AG10803 (cell line): ENCODE measurements around the gene NEK1.

Experiments
- DNase-seq: peaks from one replicate; pipeline ENCODE4 v3.0.0; 2010; ENCODE audit warnings: low read depth
- H3K4me3 ChIP-seq: 2 replicates; pipeline ENCODE4 v1.5.1; 2011; ENCODE audit warnings: mild to moderate bottlenecking, low read length, control low read depth
- TF ChIP-seq, protein P1 (sequence below): conservative IDR thresholded peaks from 2 replicates; pipeline ENCODE4 v1.5.1; 2011; ENCODE audit warnings: mild to moderate bottlenecking, low read length, control low read depth, inconsistent platforms

NEK1 gene, protein sequence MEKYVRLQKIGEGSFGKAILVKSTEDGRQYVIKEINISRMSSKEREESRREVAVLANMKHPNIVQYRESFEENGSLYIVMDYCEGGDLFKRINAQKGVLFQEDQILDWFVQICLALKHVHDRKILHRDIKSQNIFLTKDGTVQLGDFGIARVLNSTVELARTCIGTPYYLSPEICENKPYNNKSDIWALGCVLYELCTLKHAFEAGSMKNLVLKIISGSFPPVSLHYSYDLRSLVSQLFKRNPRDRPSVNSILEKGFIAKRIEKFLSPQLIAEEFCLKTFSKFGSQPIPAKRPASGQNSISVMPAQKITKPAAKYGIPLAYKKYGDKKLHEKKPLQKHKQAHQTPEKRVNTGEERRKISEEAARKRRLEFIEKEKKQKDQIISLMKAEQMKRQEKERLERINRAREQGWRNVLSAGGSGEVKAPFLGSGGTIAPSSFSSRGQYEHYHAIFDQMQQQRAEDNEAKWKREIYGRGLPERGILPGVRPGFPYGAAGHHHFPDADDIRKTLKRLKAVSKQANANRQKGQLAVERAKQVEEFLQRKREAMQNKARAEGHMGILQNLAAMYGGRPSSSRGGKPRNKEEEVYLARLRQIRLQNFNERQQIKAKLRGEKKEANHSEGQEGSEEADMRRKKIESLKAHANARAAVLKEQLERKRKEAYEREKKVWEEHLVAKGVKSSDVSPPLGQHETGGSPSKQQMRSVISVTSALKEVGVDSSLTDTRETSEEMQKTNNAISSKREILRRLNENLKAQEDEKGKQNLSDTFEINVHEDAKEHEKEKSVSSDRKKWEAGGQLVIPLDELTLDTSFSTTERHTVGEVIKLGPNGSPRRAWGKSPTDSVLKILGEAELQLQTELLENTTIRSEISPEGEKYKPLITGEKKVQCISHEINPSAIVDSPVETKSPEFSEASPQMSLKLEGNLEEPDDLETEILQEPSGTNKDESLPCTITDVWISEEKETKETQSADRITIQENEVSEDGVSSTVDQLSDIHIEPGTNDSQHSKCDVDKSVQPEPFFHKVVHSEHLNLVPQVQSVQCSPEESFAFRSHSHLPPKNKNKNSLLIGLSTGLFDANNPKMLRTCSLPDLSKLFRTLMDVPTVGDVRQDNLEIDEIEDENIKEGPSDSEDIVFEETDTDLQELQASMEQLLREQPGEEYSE (N-terminal part only)

DNA sequence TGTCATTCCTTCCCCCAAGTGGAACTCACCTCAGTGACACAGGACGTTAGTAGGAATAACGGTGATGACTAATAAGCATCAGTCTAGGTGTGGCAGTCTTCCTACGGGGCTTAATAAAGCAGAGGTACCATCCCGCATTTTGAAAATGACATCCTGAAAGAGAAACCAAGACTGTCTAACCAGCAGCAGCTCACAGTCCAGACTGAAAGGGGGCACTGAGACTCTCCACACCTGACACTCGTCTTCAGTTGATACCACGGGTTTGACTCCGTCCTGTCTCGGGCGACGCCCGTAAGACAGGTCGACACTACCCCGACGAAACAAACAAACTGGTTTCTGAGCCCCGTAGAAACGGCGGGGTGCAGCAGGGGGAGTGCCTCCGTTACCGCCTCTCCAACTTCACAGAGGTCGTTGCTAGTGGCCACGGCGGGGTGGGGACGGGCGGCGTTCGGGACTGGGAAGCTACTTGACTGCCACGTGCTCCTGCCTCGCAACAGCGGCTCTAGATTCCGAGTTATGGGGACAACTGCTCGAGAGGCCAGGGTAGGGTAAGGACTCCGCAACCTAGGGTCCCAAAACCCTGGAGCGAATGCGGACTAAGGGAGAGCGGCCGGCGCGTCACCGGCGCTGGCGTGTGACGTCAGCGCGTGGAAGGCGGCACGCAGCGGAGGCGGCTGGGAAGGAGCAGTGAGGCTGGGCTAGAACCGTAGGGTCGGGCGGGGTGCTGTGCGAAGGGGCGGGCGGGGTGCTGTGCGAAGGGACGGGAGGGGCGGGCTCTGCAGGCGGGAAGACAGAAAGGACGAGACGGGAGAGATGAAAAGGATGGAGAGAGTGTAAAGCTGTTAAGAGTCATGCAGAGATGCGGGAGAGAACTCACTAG, at the start of gene NEK1:
TSS of gene NEK1 (minus strand) at position 593 of the 880 bp plus-strand sequence. CDS start 9,953 bp downstream, outside the sequence.
- peak within 1 kb of the TSS; percentile 93 for H3K4me3 ChIP-seq
- DNase-seq, result peak; percentile 82
- TF ChIP-seq, protein P1, sequence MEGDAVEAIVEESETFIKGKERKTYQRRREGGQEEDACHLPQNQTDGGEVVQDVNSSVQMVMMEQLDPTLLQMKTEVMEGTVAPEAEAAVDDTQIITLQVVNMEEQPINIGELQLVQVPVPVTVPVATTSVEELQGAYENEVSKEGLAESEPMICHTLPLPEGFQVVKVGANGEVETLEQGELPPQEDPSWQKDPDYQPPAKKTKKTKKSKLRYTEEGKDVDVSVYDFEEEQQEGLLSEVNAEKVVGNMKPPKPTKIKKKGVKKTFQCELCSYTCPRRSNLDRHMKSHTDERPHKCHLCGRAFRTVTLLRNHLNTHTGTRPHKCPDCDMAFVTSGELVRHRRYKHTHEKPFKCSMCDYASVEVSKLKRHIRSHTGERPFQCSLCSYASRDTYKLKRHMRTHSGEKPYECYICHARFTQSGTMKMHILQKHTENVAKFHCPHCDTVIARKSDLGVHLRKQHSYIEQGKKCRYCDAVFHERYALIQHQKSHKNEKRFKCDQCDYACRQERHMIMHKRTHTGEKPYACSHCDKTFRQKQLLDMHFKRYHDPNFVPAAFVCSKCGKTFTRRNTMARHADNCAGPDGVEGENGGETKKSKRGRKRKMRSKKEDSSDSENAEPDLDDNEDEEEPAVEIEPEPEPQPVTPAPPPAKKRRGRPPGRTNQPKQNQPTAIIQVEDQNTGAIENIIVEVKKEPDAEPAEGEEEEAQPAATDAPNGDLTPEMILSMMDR, result peak; percentile 5; the same call in 1 of the 2 replicates

DNA sequence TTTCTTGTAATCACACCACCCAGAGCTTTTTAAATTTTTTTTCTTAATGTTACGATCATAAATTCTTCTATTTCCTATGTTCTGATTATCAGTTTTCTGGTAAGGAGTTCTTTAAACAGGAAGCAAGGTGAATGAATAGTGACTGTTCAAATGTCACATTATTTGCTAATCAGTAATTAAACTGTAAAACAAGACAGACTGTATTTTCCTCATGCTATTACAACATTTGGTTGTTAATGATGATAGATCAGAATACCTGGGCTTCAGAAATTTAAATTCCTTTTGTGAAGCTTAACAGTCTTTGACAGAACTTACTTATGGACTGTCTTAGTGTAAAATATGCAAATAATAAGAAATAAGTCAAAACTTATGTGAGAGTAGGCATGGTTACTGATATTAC, 49.4 kb upstream of the NEK1 start:
- H3K4me3 ChIP-seq, result no peak overlapping the region
- no peak for DNase-seq
- TF ChIP-seq, protein P1, result no peak

DNA sequence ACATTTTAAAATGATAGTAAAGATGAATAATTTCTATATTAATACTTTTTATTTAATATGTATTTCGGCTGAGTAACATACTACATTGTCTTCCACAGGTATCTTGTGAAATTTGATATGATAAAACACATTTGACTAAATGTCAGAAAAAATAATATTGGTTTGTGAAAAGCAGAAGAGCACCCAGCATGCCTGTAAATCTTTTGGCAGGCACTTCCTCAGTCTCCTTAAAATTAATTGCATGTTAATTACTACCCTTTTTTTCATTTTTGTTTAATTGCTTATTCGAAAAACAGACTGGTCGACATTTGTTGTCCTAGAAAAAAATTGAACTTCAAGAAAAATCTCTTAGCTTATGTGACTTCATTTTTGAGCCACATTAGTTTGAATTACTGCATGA, 48.5 kb upstream of the NEK1 start:
- H3K4me3 ChIP-seq, result peak overlapping the region; percentile 60
- TF ChIP-seq, protein P1, result no peak
- DNase-seq, result no peak

DNA sequence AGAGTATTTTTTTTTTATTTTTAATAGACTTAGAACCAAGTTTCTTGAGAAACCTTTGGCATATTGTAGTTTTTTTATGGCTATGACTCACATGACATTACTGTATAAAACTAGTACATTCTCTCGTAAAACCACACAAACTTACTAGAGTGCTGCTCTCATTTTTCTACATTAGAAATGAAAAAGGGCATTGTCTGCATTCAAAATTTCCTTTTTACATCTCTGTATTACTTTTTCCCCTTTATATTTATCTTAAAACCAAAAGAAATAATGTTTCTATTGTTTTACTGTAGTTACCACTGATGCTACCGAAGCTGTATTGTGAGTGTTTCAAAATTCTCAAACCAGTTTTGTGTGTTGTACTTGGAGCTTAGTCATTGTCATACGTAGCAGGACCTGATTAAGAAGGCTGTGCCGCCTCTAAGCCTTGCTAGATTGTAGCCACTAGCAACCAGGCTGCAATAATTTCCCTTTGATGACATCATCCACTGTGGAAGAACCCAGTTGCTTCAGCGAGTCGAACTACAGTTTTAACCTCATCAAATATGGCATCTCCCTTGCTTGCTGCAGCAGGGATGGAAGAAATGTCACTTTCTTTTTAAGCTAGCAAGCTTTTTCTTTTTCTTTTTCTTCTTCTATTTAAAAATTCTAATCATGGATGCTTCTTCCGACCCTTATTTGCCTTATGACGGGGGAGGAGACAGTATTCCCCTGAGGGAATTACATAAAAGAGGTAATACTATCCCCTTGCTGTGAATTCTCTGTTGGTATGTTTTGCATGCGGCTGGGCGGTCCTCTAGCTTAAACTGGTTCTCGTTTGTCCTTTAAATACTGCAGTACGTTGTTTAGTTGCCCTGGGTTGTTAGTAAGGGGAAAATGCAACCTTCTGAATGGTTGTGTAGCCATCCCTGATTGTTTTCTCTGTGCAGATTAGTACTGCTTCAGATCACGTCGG, 47.6 kb upstream of the NEK1 start:
- TF ChIP-seq, protein P1, result no peak
- peak overlapping the region; percentile 60 for H3K4me3 ChIP-seq
- peak; percentile 97 for DNase-seq

DNA sequence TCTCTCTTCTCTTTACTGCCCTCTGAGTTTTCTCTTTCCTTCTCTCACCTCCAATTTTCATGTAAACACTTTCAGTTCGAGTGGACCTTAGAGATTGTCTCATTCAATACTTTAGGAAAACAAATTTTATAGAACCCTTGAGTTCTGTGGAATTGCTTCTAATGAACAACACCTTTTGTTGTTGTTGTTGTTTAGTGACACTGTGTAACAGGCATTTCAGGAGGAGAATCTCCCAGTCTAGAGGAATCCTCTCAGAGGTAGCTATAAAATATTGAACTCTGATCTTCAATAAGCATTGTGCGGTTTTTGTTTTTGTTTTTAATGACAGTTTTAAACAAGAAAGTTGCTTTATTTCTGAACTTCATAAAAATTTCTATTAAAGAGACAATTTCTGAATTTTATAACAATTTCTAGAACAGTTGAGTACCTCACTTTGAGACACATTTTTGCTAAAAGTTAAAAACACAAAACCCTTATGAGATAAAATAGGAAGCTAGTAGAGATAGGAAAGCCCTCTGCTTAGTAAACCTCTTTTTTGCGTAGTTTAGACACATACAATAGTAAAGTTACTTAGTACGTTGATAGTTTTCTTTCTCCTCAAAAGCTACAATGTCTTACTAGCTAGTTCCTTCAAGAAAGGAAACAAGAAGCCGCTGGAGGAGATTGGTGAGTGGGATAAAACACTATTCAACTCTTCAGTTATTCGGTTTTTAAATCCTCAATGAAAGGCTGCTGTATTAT, 46.8 kb upstream of the NEK1 start:
- TF ChIP-seq, protein P1, result no peak
- DNase-seq, result no peak
- H3K4me3 ChIP-seq, result peak overlapping the region; percentile 60
